GM21381 (cell line): ENCODE data around the gene MEP1B.
"Not testable (repeated sequence)": the region's sequence is repeated elsewhere in the genome, so short reads cannot be mapped to it uniquely, and the experiment has no call there.

Experiments used
- ATAC-seq: cut with Tn5 transposase; IDR thresholded peaks from one replicate; pipeline ENCODE4 v1.9.1; 2021; ENCODE audit warnings: mild to moderate bottlenecking, moderate library complexity; ENCODE audit not compliant: unreplicated experiment

Gene MEP1B

GRCh38 chr18:32189790-32190189, at the start of gene MEP1B:
Gene MEP1B, plus strand, starts transcription at chr18:32190039. Its CDS starts 32 bp downstream, at chr18:32190071.
- no peak for ATAC-seq

- no peak for ATAC-seq
These were observed 41.5 kb upstream of the MEP1B start for GRCh38 chr18:32148185-32148870.

GRCh38 chr18:32152705-32153448, 37.0 kb upstream of the MEP1B start:
- ATAC-seq: peak; percentile 91

GRCh38 chr18:32156855-32157254, 33.0 kb upstream of the MEP1B start:
- no peak for ATAC-seq

- no peak for ATAC-seq
These were observed 32.3 kb upstream of the MEP1B start for GRCh38 chr18:32157580-32157979.

GRCh38 chr18:32158108-32158624, 31.7 kb upstream of the MEP1B start:
- ATAC-seq: peak; percentile 90

GRCh38 chr18:32158631-32159030, 31.2 kb upstream of the MEP1B start:
- not testable (repeated sequence) for ATAC-seq

GRCh38 chr18:32160547-32160946, 29.3 kb upstream of the MEP1B start:
- no peak for ATAC-seq

GRCh38 chr18:32167980-32168730, 21.7 kb upstream of the MEP1B start:
- no peak for ATAC-seq

GRCh38 chr18:32173654-32174053, 16.2 kb upstream of the MEP1B start:
- ATAC-seq: no peak

- no peak for ATAC-seq
These were observed 15.1 kb upstream of the MEP1B start for GRCh38 chr18:32174719-32175118.

- no peak for ATAC-seq
These were observed 14.6 kb upstream of the MEP1B start for GRCh38 chr18:32175265-32175664.

- not testable (repeated sequence) for ATAC-seq
These were observed 13.1 kb upstream of the MEP1B start for GRCh38 chr18:32176745-32177144.

- no peak for ATAC-seq
These were observed 12.3 kb upstream of the MEP1B start for GRCh38 chr18:32177530-32177929.

GRCh38 chr18:32183503-32183902, 6.3 kb upstream of the MEP1B start:
- no peak for ATAC-seq

GRCh38 chr18:32190209-32190608, 370 bp downstream of the MEP1B start:
- ATAC-seq: no peak

- no peak for ATAC-seq
These were observed 6.3 kb downstream of the MEP1B start for GRCh38 chr18:32195881-32196815.

- no peak for ATAC-seq
These were observed 10.9 kb downstream of the MEP1B start for GRCh38 chr18:32200766-32201165.

- no peak for ATAC-seq
These were observed 12.3 kb downstream of the MEP1B start for GRCh38 chr18:32201948-32202672.

GRCh38 chr18:32208023-32208422, 18.2 kb downstream of the MEP1B start:
- ATAC-seq: no peak
